Panc1 (cell line): ENCODE measurements around the gene HSPBP1.
A peak's percentile ranks its signal among the peaks of the same experiment; 100 is the strongest.

ENCODE experiments used
- POLR2AphosphoS5 ChIP-seq: IDR thresholded peaks from 2 replicates; pipeline ENCODE4 v1.6.1; 2012; ENCODE audit warnings: mild to moderate bottlenecking, low read depth, low read length, moderate library complexity
- SIN3A ChIP-seq: IDR thresholded peaks from 2 replicates; pipeline ENCODE4 v1.6.1; 2012; ENCODE audit warnings: low read depth, mild to moderate bottlenecking, low read length, moderate library complexity, borderline replicate concordance; ENCODE audit not compliant: insufficient read depth
- TCF7L2 ChIP-seq: IDR thresholded peaks from 2 replicates; pipeline ENCODE4 v1.6.1; 2011; ENCODE audit warnings: mild to moderate bottlenecking, low read depth, low read length, inconsistent platforms
- TF ChIP-seq, protein P1 (sequence below): fragments of 450-650 bp; IDR thresholded peaks from 2 replicates; pipeline ENCODE4 v1.5.1; 2017; ENCODE audit warnings: mild to moderate bottlenecking
- TF ChIP-seq, protein P2 (sequence below), 2 experiments: IDR thresholded peaks; 2 replicates each; pipeline ENCODE4 v1.6.1; 2011 to 2012; ENCODE audit warnings: low read depth in 2 of 2, control low read depth in 1 of 2, low read length in 1 of 2, mild to moderate bottlenecking in 1 of 2, moderate library complexity in 1 of 2; ENCODE audit not compliant: insufficient read depth in 1 of 2

DNA sequence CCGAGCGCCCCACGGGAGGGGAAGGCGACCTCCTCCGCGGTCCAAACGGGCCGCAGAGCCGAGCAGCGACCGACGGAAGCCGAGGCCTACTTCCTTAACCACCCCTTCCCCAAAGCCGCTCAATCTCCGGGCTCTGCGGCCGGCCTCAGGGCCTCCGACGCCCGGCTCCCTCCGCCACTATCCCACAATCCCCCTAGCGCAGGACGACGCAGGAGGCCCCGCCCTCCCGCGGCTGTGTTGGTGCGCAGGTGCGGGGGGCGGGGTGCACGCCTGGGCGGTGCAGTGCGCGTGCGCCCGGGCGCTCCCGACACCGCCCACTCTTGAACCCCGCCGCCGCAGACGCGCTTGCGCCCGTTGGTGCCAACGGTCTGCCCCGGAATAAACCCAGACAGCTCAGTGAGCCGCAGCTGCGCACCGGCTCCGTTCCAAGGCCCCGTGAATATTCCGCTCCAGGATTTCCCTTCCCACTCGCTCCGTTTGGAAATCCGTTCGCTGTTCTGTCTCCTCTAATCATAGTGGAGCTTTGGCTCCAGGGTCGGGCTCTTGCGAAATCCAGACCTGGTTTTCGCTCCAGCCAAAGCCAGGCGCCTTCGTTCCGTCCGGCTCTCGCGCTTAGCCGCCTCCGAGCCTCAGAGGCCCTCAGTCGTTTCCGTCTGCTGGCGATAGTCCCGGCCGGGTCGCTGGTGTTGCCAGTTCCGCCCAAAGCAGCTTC is 20.9 kb downstream of the HSPBP1 start, which contains the start of gene PPP6R1:
- TF ChIP-seq, protein P1, sequence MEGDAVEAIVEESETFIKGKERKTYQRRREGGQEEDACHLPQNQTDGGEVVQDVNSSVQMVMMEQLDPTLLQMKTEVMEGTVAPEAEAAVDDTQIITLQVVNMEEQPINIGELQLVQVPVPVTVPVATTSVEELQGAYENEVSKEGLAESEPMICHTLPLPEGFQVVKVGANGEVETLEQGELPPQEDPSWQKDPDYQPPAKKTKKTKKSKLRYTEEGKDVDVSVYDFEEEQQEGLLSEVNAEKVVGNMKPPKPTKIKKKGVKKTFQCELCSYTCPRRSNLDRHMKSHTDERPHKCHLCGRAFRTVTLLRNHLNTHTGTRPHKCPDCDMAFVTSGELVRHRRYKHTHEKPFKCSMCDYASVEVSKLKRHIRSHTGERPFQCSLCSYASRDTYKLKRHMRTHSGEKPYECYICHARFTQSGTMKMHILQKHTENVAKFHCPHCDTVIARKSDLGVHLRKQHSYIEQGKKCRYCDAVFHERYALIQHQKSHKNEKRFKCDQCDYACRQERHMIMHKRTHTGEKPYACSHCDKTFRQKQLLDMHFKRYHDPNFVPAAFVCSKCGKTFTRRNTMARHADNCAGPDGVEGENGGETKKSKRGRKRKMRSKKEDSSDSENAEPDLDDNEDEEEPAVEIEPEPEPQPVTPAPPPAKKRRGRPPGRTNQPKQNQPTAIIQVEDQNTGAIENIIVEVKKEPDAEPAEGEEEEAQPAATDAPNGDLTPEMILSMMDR, result no peak
- TF ChIP-seq POLR2AphosphoS5 (peak; percentile 97), TCF7L2 (peak; percentile 71), SIN3A (peak; percentile 78; the same call in 1 of the 2 replicates)
- TF ChIP-seq, protein P2, sequence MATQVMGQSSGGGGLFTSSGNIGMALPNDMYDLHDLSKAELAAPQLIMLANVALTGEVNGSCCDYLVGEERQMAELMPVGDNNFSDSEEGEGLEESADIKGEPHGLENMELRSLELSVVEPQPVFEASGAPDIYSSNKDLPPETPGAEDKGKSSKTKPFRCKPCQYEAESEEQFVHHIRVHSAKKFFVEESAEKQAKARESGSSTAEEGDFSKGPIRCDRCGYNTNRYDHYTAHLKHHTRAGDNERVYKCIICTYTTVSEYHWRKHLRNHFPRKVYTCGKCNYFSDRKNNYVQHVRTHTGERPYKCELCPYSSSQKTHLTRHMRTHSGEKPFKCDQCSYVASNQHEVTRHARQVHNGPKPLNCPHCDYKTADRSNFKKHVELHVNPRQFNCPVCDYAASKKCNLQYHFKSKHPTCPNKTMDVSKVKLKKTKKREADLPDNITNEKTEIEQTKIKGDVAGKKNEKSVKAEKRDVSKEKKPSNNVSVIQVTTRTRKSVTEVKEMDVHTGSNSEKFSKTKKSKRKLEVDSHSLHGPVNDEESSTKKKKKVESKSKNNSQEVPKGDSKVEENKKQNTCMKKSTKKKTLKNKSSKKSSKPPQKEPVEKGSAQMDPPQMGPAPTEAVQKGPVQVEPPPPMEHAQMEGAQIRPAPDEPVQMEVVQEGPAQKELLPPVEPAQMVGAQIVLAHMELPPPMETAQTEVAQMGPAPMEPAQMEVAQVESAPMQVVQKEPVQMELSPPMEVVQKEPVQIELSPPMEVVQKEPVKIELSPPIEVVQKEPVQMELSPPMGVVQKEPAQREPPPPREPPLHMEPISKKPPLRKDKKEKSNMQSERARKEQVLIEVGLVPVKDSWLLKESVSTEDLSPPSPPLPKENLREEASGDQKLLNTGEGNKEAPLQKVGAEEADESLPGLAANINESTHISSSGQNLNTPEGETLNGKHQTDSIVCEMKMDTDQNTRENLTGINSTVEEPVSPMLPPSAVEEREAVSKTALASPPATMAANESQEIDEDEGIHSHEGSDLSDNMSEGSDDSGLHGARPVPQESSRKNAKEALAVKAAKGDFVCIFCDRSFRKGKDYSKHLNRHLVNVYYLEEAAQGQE (IDR thresholded peaks at IDR 0.05; ENCODE audit: insufficient read depth in 1 of 2, low read depth in 2 of 2, low read length in 1 of 2), result peak in 1 of 2 experiments; percentile 15; a peak in 2 of 4 replicates
